ENCODE results near the gene TLE5.

Gene TLE5

DNA sequence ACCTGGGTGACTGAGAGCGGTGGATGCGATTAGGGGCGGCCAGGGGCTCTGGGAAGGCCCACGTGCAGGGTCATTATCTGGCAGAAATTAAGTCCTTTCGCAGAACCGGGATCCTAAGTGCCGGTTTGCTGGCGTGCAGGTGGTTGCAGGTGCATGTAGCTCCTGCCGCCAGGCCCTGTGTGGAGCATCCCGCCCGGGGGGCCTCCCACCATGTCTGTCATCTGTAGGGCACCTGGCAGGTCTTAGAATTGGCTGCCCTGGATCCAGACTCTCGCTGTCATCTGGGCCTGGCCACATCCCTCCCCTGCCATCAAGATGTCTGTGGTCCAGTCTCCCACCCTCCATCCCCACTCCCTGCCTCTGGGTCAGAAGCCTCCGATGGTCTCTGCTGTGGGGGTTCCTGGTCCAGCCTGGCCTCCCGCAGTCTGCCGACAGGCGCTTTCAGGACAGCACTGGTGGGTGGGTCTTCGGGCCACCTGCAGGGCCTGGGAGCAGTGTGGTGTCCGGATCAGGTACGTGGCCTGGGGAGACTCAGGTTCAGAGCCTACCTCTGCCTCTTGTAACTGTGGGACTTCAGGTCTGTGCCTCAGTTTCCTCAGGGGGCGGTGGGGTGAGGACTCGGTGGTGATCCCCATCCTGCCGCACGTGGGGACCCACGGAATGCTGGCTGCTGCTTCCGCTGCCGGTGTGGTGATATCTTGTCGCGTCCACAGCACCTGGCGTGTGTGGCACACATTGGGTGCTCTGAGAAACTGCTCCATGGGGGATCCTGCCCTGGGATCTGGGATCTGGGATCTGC, 37.3 kb upstream of the TLE5 start:
- no peak overlapping the region for H3K4me3 ChIP-seq (ENCODE audit: low read depth, low read length)
- TF ChIP-seq CTCF (IDR thresholded peaks at IDR 0.05; ENCODE audit: low read depth, low read length): no peak

DNA sequence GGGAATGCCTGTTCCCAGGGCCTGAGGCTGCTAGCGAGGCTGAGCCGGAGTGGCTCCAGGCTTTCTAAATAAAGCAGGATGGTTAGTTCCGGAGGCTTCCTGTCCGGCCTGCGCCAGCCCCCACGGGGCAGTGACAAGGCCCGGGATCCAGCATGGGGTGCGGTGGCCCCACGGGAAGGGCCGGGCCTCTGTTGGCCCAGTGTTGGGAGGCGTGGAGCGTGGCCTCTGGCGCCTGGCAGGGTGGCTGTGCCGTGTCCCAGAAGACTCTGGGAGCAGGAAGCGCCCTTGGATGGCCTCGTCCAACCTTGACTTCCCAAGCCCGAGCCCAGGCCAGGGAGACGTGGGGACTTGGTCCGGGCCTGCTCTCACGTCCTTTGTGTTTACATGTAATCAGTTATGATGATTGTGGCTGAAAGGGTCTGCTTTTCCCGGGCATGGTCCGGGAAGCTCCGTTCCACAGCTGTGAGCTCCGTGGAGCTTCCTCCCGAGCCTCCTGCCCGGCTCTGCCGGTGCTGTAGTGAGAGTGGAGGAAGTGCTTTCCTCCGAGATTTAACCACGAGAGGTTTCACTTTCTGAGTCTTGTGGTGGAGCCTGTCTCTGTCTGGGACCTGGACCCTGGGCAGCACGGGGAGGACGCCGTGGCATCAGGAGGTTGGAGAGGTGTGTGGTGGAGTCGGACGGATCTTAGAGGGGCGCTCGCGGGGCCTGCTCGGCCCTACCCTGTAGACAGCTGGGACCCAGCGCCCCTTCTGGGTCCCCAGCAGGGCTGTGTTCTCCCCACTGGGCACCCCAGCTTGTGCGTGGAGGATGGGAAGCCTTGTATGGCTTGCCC, 36.4 kb upstream of the TLE5 start:
- H3K4me3 ChIP-seq (ENCODE audit: low read depth, low read length): peak overlapping the region; percentile 20; the same call in 1 of the 2 replicates
- no peak for TF ChIP-seq CTCF (IDR thresholded peaks at IDR 0.05; ENCODE audit: low read depth, low read length)

GRCh38 chr19:3098141-3098514, 35.8 kb upstream of the TLE5 start:
- no peak overlapping the region for H3K4me3 ChIP-seq (ENCODE audit: low read depth, low read length)
- no peak for TF ChIP-seq CTCF (IDR thresholded peaks at IDR 0.05; ENCODE audit: low read depth, low read length)

GRCh38 chr19:3097442-3097871, 35.2 kb upstream of the TLE5 start:
- H3K4me3 ChIP-seq (ENCODE audit: low read depth, low read length): no peak overlapping the region
- TF ChIP-seq CTCF (IDR thresholded peaks at IDR 0.05; ENCODE audit: low read depth, low read length): no peak

DNA sequence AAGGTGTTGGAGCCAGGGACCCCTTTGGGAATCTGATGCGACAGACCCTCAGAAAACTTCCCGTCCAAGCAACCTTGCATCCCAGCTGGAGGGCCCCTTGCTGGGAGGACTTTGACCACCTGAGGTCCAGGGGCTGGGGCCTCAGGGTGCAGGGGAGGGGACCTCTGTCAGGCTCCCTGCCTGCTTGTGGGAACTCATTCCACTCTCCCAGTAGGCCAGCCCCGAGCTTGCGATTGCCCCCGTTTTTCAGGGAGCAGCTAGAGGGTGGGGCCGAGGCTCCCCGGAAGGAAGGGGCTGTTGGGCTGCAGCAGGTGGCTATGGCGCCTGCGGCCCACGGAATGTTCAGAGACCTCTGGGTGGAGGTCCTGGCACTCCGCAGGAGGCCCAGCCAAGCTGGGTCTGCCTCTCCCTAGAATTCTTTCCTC, 34.6 kb upstream of the TLE5 start:
- no peak for TF ChIP-seq CTCF (IDR thresholded peaks at IDR 0.05; ENCODE audit: low read depth, low read length)
- no peak overlapping the region for H3K4me3 ChIP-seq (ENCODE audit: low read depth, low read length)

GRCh38 chr19:3096267-3096901, 34.1 kb upstream of the TLE5 start:
- H3K4me3 ChIP-seq (ENCODE audit: low read depth, low read length): peak overlapping the region; percentile 95
- TF ChIP-seq CTCF (IDR thresholded peaks at IDR 0.05; ENCODE audit: low read depth, low read length): no peak

All from WI38 (cell line).